B cell (primary cell): ENCODE measurements around the gene UGT2B10. TPM values are rescaled to one million over a fixed set of nuclear protein-coding genes. Genes with fewer than 3 reads are reported as not detected.
"Not testable (repeated sequence)": the region's sequence is repeated elsewhere in the genome, so short reads cannot be mapped to it uniquely, and the experiment has no call there.

Experiments
- ATAC-seq: fragments of 200-7000 bp; cut with Tn5 transposase; one replicate; pipeline ENCODE4 v1.10.0; 2021; ENCODE audit warnings: low read depth, mild to moderate bottlenecking, moderate number of reproducible peaks, moderate library complexity
- CTCF ChIA-PET: fragments of 350-600 bp; sonication (Branson Sonifier 250); formaldehyde crosslinking; loops from one replicate; lab custom pipeline; 2021; ENCODE audit warnings: antibody characterized with exemption, inconsistent platforms; lab: Charles Lee
- POLR2A ChIA-PET: fragments of 350-600 bp; sonication (Branson Sonifier 250); formaldehyde crosslinking; loops from one replicate; lab custom pipeline; 2021; ENCODE audit warnings: antibody characterized with exemption; lab: Charles Lee
- DNase-seq: peaks from one replicate; pipeline ENCODE4 v3.0.0; 2013
- H2AFZ ChIP-seq: 2 replicates; pipeline ENCODE4 v1.6.1; 2012; ENCODE audit warnings: mild to moderate bottlenecking, low read depth, low read length; ENCODE audit not compliant: insufficient read depth, poor library complexity, severe bottlenecking
- H3K27ac ChIP-seq, 2 donors: 1 replicate in 1 of 2; 2 replicates in 1 of 2; pipeline ENCODE4 v1.5.1; 2012 to 2013; ENCODE audit warnings: low read length in 2 of 2, mild to moderate bottlenecking in 2 of 2, moderate library complexity in 1 of 2
- H3K27me3 ChIP-seq, 4 experiments: fragments of 200-600 bp in 1 of 4; sonication (generic) in 1 of 4; replicated peaks in 1 of 4; 1 replicate in 2 of 4; 2 replicates in 2 of 4; pipeline versions ENCODE4 v1.6.1 to v1.7.0; 2013 to 2016; ENCODE audit warnings: low read length in 3 of 4, mild to moderate bottlenecking in 2 of 4, mixed read lengths in 1 of 4, moderate library complexity in 1 of 4; ENCODE audit not compliant: insufficient read depth in 4 of 4, control insufficient read depth in 3 of 4; ENCODE audit errors: control extremely low read depth in 1 of 4
- H3K36me3 ChIP-seq, 2 experiments: replicated peaks in 1 of 2; 1 replicate in 1 of 2; 2 replicates in 1 of 2; pipeline versions ENCODE4 v1.6.1 to v1.7.1; 2013; ENCODE audit warnings: low read length in 1 of 2; ENCODE audit not compliant: insufficient read depth in 2 of 2, control insufficient read depth in 1 of 2; ENCODE audit errors: control extremely low read depth in 1 of 2, extremely low read depth in 1 of 2
- H3K4me1 ChIP-seq, 2 donors: fragments of 200-600 bp in 1 of 2; sonication (generic) in 1 of 2; 1 replicate in 1 of 2; 2 replicates in 1 of 2; pipeline versions ENCODE4 v1.5.1 to v1.6.1; 2013 to 2017; ENCODE audit warnings: low read length in 2 of 2; ENCODE audit not compliant: control insufficient read depth in 2 of 2, insufficient read depth in 2 of 2
- H3K4me2 ChIP-seq: replicated peaks from 2 replicates; pipeline ENCODE3; 2012; ENCODE audit warnings: mild to moderate bottlenecking, low read depth, low read length; ENCODE audit not compliant: poor library complexity, severe bottlenecking
- H3K4me3 ChIP-seq, 5 experiments: fragments of 200-600 bp in 1 of 5; sonication (generic) in 1 of 5; 1 replicate in 3 of 5; 2 replicates in 2 of 5; pipeline versions ENCODE4 v1.5.1 to v1.7.0; 2011 to 2016; ENCODE audit warnings: low read length in 4 of 5, mild to moderate bottlenecking in 4 of 5, low read depth in 2 of 5, control low read depth in 1 of 5, moderate library complexity in 1 of 5; ENCODE audit not compliant: insufficient read depth in 1 of 5; ENCODE audit errors: control extremely low read depth in 1 of 5, extremely low read depth in 1 of 5
- H3K79me2 ChIP-seq: fragments of 200-600 bp; sonication (generic); one replicate; pipeline ENCODE4 v1.6.0; 2016; ENCODE audit warnings: low read length; ENCODE audit not compliant: control insufficient read depth, insufficient read depth
- H3K9ac ChIP-seq: fragments of 200-600 bp; sonication (generic); 2 replicates; pipeline ENCODE4 v1.6.1; 2017; ENCODE audit warnings: mild to moderate bottlenecking, low read length, moderate library complexity
- H3K9me3 ChIP-seq, 3 donors: one replicate each; pipeline versions ENCODE4 v1.6.1 to v1.7.1; 2013; ENCODE audit warnings: low read length in 2 of 3; ENCODE audit not compliant: control insufficient read depth in 2 of 3, insufficient read depth in 1 of 3; ENCODE audit errors: control extremely low read depth in 1 of 3
- H4K20me1 ChIP-seq: 2 replicates; pipeline ENCODE4 v1.6.0; 2012; ENCODE audit warnings: mild to moderate bottlenecking, low read length; ENCODE audit not compliant: insufficient read depth, control insufficient read depth, poor library complexity, severe bottlenecking
- H3K27ac Mint-ChIP-seq: one replicate; pipeline ENCODE4 v1.8.0; 2021; ENCODE audit warnings: mixed read lengths
- H3K27me3 Mint-ChIP-seq: one replicate; pipeline ENCODE4 v1.8.0; 2021; ENCODE audit warnings: mixed read lengths
- H3K4me1 Mint-ChIP-seq: one replicate; pipeline ENCODE4 v1.8.0; 2021; ENCODE audit warnings: mixed read lengths
- H3K4me3 Mint-ChIP-seq: one replicate; pipeline ENCODE4 v1.8.0; 2021; ENCODE audit warnings: mixed read lengths
- H3K9me3 Mint-ChIP-seq: one replicate; pipeline ENCODE4 v1.8.0; 2022; ENCODE audit warnings: mixed read lengths; ENCODE audit not compliant: insufficient read depth
- WGBS: methylation state at CpG from one replicate; pipeline ENCODE4 v1.1.5; 2013; ENCODE audit warnings: missing lambda C conversion rate; ENCODE audit not compliant: insufficient coverage; 5-methylcytosine and 5-hydroxymethylcytosine counted together
- intact Hi-C: fragments of 100-400 bp; cut with micrococcal nuclease; formaldehyde crosslinking; loops from one replicate; pipeline ENCODE4 v1.10.0; 2022
- polyA minus RNA-seq: library from RNA; depleted of rRNA, polyadenylated mRNA; stranded (reverse); fragments of >200 nt; gene quantifications from 2 replicates; pipeline ENCODE4 v1.2.3, GENCODE V29; 2012
- polyA plus RNA-seq: library from polyadenylated mRNA; depleted of rRNA; stranded (reverse); fragments of >200 nt; gene quantifications from 2 replicates; pipeline ENCODE4 v1.2.3, GENCODE V29; 2012
- total RNA-seq, 2 donors: library from RNA; stranded (reverse); fragments of 120-200 nt in 1 of 2; gene quantifications; 1 replicate in 1 of 2; 2 replicates in 1 of 2; pipeline versions ENCODE4 v1.2.3 to v1.2.4, GENCODE V29; 2013 to 2022

UGT2B10 gene
- total RNA-seq (not detected in 2 replicates), polyA plus RNA-seq (not detected in 2 replicates), polyA minus RNA-seq (not detected in 2 replicates)
- not detected for total RNA-seq (2013)

GRCh38 chr4:68815617-68816409, at the start of gene UGT2B10:
Gene UGT2B10 (plus strand): TSS chr4:68815994. CDS start chr4:68816020, 26 bp downstream.
- ATAC-seq, intact Hi-C loops, POLR2A ChIA-PET, H3K4me1 ChIP-seq, H3K9ac ChIP-seq, H3K4me3 Mint-ChIP-seq, H3K27ac Mint-ChIP-seq, DNase-seq, H3K4me1 Mint-ChIP-seq, H3K9me3 ChIP-seq, H3K27ac ChIP-seq, H3K4me3 ChIP-seq, H2AFZ ChIP-seq, H3K27me3 ChIP-seq, H3K4me2 ChIP-seq, H4K20me1 ChIP-seq, CTCF ChIA-PET, H3K36me3 ChIP-seq, H3K9me3 Mint-ChIP-seq, H3K27me3 Mint-ChIP-seq, H3K79me2 ChIP-seq: not testable (repeated sequence)
- no CpG with 5 or more reads among the region's 4 CpGs for WGBS

GRCh38 chr4:68771836-68772235, 44.0 kb upstream of the UGT2B10 start:
- H3K27ac ChIP-seq, H3K79me2 ChIP-seq, ATAC-seq, H3K27me3 Mint-ChIP-seq, intact Hi-C loops, H3K4me2 ChIP-seq, H3K9ac ChIP-seq, H3K9me3 Mint-ChIP-seq, H2AFZ ChIP-seq, H3K9me3 ChIP-seq, H3K36me3 ChIP-seq, POLR2A ChIA-PET, CTCF ChIA-PET, H3K4me3 Mint-ChIP-seq, H3K27me3 ChIP-seq, H3K4me3 ChIP-seq, H3K4me1 ChIP-seq, H3K27ac Mint-ChIP-seq, H3K4me1 Mint-ChIP-seq, DNase-seq, H4K20me1 ChIP-seq: not testable (repeated sequence)
